ACC112 (cell line): ENCODE data around the gene SUDS3.
A peak's percentile ranks its signal among the peaks of the same experiment; 100 is the strongest.

ENCODE experiments used
- H2AFZ ChIP-seq: fragments of 200-600 bp; sonication (generic); one replicate; pipeline ENCODE4 v1.6.0; 2017; ENCODE audit warnings: antibody characterized with exemption, low read length; ENCODE audit not compliant: unreplicated experiment
- H3K27ac ChIP-seq: fragments of 200-600 bp; sonication (generic); 2 replicates; pipeline ENCODE4 v1.5.1; 2014; ENCODE audit warnings: low read depth, mild to moderate bottlenecking, antibody characterized with exemption, low read length, moderate library complexity
- H3K27me3 ChIP-seq: fragments of 200-600 bp; sonication (generic); 2 replicates; pipeline ENCODE4 v1.6.1; 2014; ENCODE audit warnings: mild to moderate bottlenecking, antibody characterized with exemption, low read length, moderate library complexity, mixed read lengths; ENCODE audit not compliant: insufficient read depth
- H3K36me3 ChIP-seq: fragments of 200-600 bp; sonication (generic); 2 replicates; pipeline ENCODE4 v1.6.1; 2016; ENCODE audit warnings: mild to moderate bottlenecking, antibody characterized with exemption, low read length, moderate library complexity, mixed read lengths; ENCODE audit not compliant: insufficient read depth
- H3K4me1 ChIP-seq: fragments of 200-600 bp; sonication (generic); one replicate; pipeline ENCODE4 v1.6.1; 2016; ENCODE audit warnings: low read length, mixed read lengths; ENCODE audit not compliant: insufficient read depth, unreplicated experiment, control insufficient read depth
- H3K4me3 ChIP-seq: fragments of 200-600 bp; sonication (generic); 2 replicates; pipeline ENCODE4 v1.5.1; 2014; ENCODE audit warnings: mild to moderate bottlenecking, low read depth, low read length
- H3K79me2 ChIP-seq: fragments of 200-600 bp; sonication (generic); one replicate; pipeline ENCODE4 v1.6.0; 2016; ENCODE audit warnings: low read length; ENCODE audit not compliant: control insufficient read depth, unreplicated experiment, insufficient read depth

Gene SUDS3

DNA sequence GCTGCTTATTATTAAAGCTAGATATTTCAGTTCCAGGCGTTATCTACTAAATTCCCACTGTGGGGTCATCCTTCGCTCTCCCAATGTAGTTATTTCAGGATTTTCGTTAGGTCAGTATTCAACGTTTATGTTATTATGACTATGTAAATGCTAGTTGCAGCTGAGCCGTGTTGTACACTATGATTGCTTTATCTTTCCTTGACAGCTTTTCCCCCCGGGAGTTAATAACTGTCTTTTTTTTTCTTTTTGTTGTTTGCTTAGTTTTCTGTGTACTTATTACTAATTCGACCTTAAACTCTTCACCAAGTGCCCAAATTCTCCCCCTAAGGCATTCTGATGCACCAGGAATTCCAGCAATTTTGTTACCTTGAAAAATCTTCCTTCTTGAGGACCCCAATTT lies 48.5 kb downstream of the SUDS3 start:
- H3K79me2 ChIP-seq: no peaks in the 10 kb centered on the region
- H3K27ac ChIP-seq: no peak overlapping the region
- no peak overlapping the region for H3K4me3 ChIP-seq
- H3K27me3 ChIP-seq: no peaks in the 10 kb centered on the region
- H2AFZ ChIP-seq: no peak overlapping the region
- no peaks in the 10 kb centered on the region for H3K36me3 ChIP-seq
- no peaks in the 10 kb centered on the region for H3K4me1 ChIP-seq

DNA sequence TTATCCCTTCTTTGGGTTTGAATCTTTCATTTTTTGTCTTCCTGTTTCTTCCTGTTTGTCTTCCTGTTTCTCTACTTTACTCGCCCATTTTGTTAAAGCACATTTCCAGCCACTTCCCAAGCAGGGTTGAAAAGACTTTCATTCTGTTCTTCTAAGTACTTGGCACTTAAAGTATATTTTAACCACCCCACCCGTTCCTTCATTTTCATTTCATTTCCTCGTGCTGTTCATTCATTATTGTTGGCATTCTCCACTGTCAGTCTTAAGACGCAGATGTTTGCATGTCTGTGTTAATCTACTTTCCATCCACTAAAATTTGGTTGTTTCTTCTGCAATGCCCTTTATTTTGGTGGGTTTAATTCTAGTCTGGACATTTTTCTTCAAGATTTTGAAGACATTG lies 49.0 kb downstream of the SUDS3 start:
- Histone ChIP-seq H3K4me1 (no peaks in the 10 kb centered on the region), H3K27ac (no peak overlapping the region), H3K27me3 (no peaks in the 10 kb centered on the region), H2AFZ (no peak overlapping the region), H3K79me2 (no peaks in the 10 kb centered on the region), H3K36me3 (no peaks in the 10 kb centered on the region), H3K4me3 (no peak overlapping the region)

DNA sequence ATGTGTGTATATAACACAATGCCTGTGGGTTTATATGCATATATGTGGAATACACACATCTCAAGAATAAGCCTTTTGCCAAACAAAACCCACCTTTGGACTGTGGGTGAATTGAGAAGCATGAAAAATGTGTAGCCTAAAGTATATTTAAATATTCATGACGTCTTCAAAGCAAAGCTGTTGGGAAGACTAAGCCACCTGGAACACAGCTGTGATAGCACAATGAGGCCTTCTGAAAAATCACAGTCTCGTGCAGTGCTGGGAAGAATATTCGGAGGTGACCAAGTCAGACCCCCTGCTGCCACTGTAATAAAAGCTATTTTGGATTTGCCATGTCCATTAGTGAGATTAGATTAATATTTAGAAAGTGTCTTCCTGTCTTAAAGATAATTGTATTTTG lies 51.5 kb downstream of the SUDS3 start:
- H3K79me2 ChIP-seq: no peaks in the 10 kb centered on the region
- no peak overlapping the region for H3K4me3 ChIP-seq
- no peaks in the 10 kb centered on the region for H3K36me3 ChIP-seq
- no peaks in the 10 kb centered on the region for H3K4me1 ChIP-seq
- H3K27ac ChIP-seq: no peak overlapping the region
- H2AFZ ChIP-seq: no peak overlapping the region
- H3K27me3 ChIP-seq: no peaks in the 10 kb centered on the region

DNA sequence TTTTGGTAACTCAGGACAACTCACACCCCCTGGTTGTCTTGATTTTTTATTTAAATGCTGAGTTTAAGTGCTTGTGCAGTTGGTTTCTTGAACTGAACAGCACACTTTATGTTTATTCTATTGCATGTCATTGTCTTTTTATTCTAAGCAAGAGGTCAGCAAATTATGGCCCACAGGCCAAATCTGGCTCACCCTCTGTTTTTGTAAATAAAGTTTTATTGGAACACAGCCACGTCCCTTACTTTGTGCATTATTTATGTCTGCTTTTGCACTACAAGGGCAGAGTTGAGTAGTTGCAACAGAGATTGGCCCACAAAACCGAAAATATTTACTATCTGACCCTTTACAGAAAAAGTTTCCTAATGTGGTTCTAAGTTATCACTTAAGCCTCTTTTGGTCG lies 52.3 kb downstream of the SUDS3 start:
- H3K27me3 ChIP-seq: no peaks in the 10 kb centered on the region
- H3K4me1 ChIP-seq: no peaks in the 10 kb centered on the region
- H2AFZ ChIP-seq: no peak overlapping the region
- no peaks in the 10 kb centered on the region for H3K79me2 ChIP-seq
- H3K36me3 ChIP-seq: no peaks in the 10 kb centered on the region
- no peak overlapping the region for H3K4me3 ChIP-seq
- no peak overlapping the region for H3K27ac ChIP-seq

DNA sequence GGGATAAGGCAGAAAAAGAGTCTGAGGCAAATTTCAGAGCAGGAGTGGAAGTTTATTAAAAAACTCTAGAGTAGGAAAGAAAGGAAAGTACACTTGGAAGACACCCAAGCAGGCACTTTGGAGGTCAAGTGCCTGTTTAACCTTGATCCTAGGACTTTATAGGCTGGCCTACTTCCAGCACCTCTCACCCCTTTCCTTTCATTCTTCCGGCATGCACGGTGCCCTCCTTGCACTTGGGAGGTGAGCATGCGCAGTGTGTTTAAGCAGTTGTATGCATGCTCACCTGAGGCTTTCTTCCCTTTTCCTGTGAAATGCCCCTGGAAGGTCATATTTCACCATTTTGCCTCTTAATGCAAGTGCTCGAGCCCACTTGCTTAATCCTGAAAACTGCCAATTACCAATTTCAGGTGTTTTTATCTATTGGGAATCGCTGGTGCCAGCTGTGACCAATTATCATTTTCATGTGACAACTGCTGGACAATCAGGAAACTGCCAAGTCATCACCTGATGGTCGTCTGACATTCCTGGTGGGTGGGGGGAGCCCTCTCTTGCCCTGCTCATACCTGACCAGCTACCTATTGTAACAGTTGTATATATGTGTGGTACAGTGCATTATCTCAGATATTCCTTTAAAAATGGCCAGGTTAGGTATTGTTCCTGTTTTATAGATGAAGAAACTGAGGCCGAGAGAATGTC lies 53.5 kb downstream of the SUDS3 start:
- Histone ChIP-seq H3K4me3 (no peak overlapping the region), H3K27me3 (no peaks in the 10 kb centered on the region), H3K27ac (no peak overlapping the region), H2AFZ (no peak overlapping the region), H3K79me2 (no peaks in the 10 kb centered on the region), H3K36me3 (no peaks in the 10 kb centered on the region), H3K4me1 (no peaks in the 10 kb centered on the region)

DNA sequence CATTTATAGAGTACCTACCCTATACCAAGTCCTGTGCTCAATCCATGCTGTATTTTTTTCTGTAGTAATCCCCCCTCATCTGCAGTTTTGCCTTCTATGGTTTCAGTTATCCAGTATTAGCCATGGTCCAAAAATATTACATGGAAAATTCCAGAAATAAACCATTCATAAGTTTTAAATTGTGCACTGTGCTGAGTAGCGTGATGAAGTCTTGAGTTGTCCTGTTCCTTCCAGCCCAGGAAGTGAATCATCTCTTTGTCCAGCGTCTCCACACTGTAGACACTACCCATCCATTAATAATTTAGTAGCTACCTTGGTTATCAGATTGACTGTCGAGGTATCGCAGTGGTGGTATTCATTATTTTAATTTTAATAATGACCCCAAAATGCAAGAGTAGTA lies 54.2 kb downstream of the SUDS3 start:
- Histone ChIP-seq H2AFZ (no peak overlapping the region), H3K27me3 (no peaks in the 10 kb centered on the region), H3K27ac (no peak overlapping the region), H3K36me3 (no peaks in the 10 kb centered on the region), H3K4me1 (no peaks in the 10 kb centered on the region), H3K4me3 (no peak overlapping the region), H3K79me2 (no peaks in the 10 kb centered on the region)

DNA sequence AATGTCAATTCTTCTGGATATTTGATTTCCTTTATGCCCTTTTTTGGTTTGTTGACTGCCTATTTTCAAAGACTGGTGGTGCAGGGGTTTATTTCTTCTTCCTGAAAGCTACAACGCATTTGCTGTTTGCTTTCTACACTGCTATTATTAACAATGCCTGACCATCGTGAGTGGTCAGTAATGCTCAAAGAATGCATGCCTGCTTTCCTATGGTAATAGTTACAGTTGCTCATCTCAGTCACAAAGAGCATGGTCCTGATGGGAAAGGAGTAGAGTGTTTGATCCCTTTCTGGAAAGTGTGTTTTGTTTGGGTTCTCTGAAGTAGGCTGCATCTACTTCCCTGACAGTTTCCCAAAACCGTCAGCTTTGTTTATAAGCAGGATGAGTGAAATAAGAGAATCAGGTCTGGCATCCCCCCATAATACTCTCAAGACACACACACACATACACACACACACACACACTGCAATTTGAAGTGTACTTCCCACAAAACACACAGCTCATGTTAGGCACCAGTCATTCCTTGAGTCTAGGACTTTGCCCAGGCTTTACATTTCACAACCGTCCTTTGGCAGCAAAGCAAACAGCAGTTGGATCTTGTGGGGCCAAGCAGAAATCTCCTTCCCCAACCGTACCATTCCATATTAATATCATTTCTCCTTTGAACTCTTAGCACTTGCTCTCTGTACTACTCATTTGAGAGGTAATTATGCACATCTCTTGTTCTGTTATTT lies 56.6 kb downstream of the SUDS3 start:
- H3K27ac ChIP-seq: no peak overlapping the region
- peaks cover 18% of the 10 kb centered on the region for H3K4me1 ChIP-seq
- H3K4me3 ChIP-seq: no peak overlapping the region
- H3K36me3 ChIP-seq: no peaks in the 10 kb centered on the region
- no peak overlapping the region for H2AFZ ChIP-seq
- no peaks in the 10 kb centered on the region for H3K27me3 ChIP-seq
- H3K79me2 ChIP-seq: no peaks in the 10 kb centered on the region

DNA sequence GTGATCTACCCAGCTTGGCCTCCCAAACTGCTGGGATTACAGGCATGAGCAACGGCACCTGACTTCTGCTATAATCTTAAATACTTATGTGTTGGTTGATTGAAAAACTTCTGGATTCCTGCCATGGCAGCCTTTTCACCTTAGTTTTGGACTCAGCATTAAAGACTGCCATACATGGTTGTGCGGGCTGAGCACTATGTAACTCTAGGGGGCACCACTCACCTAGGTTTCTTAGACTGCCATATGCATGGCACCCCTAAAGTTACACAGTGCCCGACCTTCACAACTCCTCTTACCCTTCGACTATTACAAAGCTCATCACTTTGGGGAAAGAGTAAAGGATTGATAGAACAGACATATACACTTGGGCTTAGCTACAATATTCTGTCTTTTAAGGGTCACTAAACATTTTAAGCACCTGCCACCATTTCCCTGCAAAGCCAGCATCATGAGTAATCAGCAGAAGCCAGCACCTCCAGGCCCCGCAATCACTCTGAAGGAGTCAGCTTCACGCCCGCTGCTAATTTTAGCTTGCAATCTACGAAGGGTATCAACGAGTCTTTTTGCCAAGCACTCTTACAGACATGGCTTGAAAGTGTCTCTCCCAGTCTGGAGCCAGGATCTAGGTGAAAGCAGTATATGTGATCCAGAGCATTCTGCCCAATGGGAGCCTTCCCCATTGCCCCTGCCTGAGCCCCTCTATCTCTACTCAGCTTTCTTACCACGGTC lies 59.8 kb downstream of the SUDS3 start:
- Histone ChIP-seq H3K4me3 (no peak overlapping the region), H3K79me2 (no peaks in the 10 kb centered on the region), H3K36me3 (no peaks in the 10 kb centered on the region), H2AFZ (no peak overlapping the region), H3K27me3 (peaks cover under 1% of the 10 kb centered on the region; the same call in 1 of the 2 replicates), H3K4me1 (peaks cover 18% of the 10 kb centered on the region), H3K27ac (0 out of 2 replicates have a peak overlapping the region, but pooled peaks have one; percentile 8)

DNA sequence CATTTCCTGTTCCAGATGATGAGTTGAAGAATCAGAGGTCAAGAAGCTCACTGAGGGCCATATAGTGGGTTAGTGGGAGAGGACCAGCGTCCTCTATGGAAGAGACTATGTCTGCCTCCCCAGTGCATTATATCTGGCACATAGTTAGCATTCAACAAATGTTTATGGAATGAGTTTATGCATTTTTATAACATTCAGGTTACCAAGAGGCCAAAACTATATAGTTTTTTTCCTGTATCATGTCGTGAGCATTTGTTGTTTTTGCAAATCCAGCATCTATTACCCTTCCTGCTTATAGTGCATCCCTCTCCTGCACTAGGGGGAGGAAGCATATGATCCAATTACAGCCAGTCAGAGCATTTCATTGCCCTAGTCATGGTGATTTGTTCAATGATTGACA lies 60.6 kb downstream of the SUDS3 start:
- H3K27me3 ChIP-seq: peaks cover 5% of the 10 kb centered on the region; the same call in 1 of the 2 replicates

DNA sequence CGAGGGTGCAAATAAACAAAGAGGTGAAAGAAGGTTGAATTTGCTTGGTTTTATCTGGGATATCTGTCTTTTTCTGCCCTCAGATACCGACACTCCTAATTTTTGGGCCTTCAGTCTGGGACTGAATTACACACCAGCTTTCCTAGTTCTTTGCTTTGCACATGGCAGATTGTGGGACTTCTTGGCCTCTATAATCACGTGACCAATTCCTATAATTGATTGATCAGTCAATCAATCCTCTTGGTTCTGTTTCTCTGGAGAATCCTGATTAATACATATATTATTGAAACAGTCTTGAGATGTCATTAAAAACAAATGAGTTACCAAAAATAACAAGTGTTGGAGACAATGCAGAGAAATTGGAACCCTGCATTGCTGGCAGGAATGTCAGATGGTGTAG lies 62.7 kb downstream of the SUDS3 start:
- no peak overlapping the region for H3K27ac ChIP-seq
- H3K27me3 ChIP-seq: peaks cover 12% of the 10 kb centered on the region; the same call in 1 of the 2 replicates
- H3K4me1 ChIP-seq: peaks cover 18% of the 10 kb centered on the region
- H3K4me3 ChIP-seq: no peak overlapping the region
- no peak overlapping the region for H2AFZ ChIP-seq
- H3K36me3 ChIP-seq: no peaks in the 10 kb centered on the region
- H3K79me2 ChIP-seq: no peaks in the 10 kb centered on the region

More for the DNA sequence above, 60.6 kb downstream of the SUDS3 start:
- Histone ChIP-seq H3K36me3 (no peaks in the 10 kb centered on the region), H3K27ac (peak overlapping the region; percentile 54), H2AFZ (no peak overlapping the region), H3K4me3 (no peak overlapping the region), H3K4me1 (peaks cover 18% of the 10 kb centered on the region), H3K79me2 (no peaks in the 10 kb centered on the region)
